ENCODE data around the gene FAM193A.
A peak's percentile ranks its signal among the peaks of the same experiment; 100 is the strongest.
"Not testable (repeated sequence)": the region's sequence is repeated elsewhere in the genome, so short reads cannot be mapped to it uniquely, and the experiment has no call there.

The FAM193A gene

DNA sequence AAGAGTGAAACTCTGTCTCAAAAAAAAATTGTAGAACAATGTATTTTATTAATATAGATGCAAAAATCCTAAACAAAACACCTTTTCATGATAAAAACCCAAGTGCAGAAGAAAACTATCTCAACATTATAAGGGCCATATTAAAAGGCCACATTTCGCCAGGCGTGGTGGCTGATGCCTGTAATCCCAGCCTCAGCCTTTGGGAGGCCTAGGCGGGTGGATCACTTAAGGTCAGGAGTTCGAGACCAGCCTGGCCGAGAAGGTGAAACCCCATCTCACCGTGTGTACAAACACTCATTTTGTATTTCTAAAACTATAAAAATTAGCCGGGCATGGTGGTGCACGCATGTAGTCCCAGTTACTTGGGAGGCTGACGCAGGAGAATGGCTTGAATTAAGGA, 9.9 kb upstream of the FAM193A start:
- DNase-seq = no peak

GRCh38 chr4:2534904-2535375, 1.5 kb upstream of the FAM193A start:
- no peak for DNase-seq

DNA sequence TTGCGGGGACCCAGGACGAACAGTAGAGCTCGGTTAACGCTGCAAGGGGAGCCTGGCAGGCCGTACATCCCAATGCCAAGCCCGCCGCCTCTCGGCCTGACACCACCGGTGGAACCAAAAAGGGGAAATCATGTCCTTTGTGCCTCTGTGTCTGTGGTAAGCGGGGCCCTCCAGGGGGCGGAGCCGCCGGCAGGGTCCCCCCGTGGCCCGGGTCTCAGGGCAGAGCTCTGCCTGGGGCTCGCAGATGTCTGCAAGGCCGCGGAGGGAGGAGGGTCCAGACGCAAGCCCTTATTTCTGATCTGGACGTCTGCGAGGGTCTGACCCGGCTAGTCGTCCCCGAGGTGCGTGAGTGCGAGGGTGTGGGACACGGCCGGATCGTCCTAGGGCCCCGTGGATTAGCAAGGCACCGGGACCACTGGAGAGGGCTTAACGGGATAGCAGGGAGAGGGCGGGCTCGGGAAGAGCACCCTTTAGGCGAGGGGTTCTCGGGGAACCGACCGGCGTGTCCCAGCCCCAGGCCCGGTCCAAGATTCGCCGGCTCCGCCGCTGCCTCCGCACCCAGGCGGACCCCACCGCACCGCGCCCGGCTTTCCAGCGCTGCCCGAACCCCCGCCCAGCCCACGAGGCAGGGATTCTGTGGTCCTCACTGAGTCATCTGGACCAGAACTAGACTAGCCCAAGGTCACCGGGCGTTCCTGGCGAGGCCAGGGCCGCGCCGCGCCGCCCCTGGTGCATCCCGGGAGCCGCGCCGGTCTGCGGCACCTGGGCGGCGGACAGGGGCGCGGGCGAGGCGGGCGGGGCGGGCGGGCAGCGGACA, 863 bp upstream of the FAM193A start:
- peak; percentile 72 for DNase-seq

- peak; percentile 45 for DNase-seq
Measured at GRCh38 chr4:2537011-2537830, 774 bp downstream of the FAM193A start.

GRCh38 chr4:2543580-2544191, 7.2 kb downstream of the FAM193A start:
- not testable (repeated sequence) for DNase-seq

DNA sequence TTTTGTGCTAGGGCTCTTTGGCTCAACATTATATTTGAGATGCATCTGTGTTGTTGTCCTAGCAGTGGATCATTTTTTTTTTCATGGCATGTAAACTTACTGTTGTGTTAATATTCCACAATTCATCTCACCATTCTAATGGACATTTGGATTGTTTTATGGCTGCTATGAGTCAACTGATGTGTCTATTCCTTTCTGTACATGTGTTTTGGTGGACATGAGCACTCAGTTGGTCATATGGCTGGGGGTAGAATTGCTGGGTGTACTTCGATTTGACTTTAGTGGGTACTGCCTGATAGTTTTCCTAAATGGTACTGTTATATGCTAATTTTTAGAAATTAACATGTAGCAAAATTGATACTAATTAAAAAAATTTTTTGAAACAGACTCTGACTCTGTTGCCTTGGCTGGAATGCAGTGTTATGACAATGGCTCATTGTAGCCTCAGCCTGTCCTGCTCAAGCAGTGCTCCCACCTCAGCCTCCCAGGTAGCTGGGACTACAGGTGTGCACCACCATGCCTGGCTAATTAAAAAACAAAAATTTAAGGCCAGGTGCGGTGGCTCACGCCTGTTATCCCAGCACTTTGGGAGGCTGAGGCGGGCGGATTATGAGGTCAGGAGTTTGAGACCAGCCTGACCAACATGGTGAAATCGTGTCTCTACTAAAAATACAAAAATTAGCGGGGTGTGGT, 9.0 kb downstream of the FAM193A start:
- no peak for DNase-seq

- DNase-seq = no peak
Measured at GRCh38 chr4:2546286-2546823, 9.9 kb downstream of the FAM193A start.

- not testable (repeated sequence) for DNase-seq
Measured at GRCh38 chr4:2546961-2547691, 10.7 kb downstream of the FAM193A start.

DNA sequence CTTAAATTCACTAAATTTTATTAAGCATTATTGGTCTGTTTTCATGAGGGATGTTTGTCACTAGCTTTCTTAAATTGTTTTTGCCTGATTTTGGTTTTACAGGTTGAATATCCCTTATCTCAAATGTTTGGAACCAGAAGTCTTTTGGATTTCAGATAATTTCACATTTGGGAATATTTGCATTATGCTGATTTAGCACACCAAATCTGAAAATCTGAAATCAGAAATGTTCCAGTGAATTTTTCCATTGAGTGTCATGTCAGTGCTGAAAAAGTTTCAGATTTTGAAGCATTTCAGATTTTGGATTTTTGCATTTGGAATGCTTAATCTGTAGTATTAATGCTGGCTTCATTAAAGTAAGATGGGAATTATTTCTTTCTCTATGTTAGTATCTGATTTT, 14.7 kb downstream of the FAM193A start:
- DNase-seq = no peak

DNA sequence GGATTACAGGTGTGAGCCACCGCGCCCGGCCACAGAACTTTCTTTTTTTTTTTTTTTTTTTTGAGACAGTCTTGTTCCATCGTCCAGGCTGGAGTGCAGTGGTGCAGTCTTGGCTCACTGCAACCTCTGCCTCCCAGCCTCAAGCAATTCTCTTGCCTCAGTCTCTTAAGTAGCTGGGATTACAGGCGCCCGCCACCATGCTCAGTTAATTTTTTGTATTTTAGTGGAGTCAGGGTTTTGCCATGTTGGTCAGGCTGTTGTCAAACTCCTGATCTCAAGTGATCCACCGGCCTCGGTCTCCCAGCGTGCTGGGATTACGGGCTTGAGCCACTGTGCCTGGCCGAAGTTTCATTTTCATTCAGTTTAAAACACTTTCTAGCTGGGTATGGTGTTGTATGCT, 16.4 kb downstream of the FAM193A start:
- DNase-seq = no peak

DNA sequence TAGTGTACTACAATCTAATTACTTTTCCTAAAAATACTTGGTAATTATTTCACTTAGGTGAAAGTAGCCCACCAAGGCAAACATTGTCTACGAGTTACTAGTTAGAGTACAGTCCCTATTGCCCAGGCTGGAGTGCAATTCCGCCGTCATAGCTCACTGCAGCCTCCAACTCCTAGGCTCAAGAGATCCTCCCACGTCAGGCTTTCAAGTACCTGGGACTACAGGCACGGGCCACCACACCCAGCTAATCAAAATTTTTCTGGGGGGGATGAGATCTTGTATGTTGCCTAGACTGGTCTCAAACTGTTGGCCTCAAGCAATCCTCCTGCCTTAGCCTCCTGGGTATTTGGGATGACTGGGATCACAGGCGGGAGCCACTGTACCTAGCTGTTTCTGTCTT, 21.9 kb downstream of the FAM193A start:
- no peak for DNase-seq

DNA sequence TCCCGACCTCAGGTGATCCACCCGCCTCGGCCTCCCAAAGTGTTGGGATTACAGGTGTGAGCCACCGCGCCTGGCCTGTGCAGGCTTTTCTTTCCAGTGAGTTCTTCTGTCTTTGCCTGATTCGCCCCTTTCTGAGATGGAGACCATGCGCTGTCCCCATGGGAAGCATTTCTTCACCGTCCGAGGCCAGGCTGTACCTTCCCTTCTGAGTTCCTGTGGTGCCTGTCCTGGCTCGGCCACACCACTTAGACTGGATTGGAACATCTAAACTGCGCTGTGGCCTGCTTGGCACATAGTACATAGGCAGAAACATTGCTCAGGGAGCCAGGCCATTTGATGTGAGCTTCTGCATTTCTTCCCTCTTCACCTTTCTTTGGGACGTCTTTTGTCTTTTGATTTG, 23.7 kb downstream of the FAM193A start:
- no peak for DNase-seq

DNA sequence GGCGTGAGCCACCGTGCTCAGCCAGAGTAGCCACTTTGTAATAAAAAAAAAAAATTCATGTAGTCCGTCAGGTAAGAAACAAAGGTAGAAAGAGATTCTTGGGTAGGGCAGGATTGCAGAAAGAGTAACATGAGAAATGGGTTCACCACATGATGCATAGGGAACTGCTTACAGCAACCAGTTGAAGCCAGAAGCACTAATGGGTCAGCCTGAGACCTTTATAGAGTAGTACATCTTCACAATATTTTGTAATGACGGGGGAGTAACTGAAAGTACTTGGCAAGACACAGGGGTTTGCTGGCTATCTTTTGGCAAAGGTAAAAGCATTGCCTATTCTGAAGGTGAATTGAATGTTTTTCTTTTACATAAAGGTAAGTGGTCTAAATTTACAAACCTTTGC, 29.1 kb downstream of the FAM193A start:
- no peak for DNase-seq

DNA sequence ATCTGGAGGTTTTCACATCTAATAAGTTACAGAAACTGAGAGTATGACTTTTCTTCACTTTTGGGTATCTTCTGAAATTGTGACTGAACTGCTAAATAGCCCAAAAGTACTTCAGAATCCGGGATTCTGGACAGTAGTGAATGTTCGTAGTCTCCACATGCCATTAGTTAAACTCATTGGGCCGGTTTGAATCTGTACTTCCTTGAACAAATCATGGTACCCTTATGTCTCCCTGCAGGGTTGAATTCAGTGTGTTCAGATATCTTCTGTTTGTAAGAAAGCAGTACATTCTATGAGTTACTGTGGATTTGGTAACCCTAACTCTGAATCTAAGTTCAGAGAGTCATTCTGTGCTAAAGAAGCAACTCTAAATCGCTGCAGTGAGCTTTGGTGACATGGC, 33.6 kb downstream of the FAM193A start:
- DNase-seq = no peak

DNA sequence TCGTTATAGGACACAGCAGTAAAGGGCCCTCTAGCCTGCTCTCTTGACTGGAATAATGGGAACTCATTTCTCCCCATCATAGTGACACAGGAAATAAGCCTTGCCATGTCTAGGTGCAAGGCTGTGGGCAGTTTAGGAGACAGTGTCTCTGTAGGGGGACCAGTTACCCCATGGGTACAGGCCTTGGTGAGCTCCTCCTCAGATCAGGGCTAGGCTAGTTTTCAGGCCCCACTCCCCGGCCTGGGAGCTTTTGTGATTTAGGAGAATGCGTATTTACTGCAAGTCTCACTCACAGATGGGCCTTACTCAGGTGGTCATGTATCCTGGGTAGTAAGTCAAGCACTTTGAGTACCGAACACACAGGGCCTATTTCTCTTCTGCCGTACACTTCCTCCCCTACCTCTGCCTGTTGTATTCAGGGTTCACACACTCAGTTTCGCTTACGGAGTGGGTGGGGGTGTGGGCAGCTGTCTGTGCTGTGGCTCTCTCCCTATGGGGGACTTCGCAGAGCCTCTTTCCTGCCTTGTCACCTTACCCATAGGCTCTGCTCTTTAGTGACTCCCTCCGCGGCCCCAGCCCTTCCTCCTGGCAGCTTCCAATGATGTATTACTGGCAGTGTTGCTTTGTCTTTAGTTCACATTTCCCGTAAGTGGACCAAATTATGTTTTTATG, 34.2 kb downstream of the FAM193A start:
- no peak for DNase-seq

- DNase-seq = no peak
Measured at GRCh38 chr4:2572076-2572475, 35.6 kb downstream of the FAM193A start.

GRCh38 chr4:2572866-2573265, 36.4 kb downstream of the FAM193A start:
- DNase-seq = no peak

DNA sequence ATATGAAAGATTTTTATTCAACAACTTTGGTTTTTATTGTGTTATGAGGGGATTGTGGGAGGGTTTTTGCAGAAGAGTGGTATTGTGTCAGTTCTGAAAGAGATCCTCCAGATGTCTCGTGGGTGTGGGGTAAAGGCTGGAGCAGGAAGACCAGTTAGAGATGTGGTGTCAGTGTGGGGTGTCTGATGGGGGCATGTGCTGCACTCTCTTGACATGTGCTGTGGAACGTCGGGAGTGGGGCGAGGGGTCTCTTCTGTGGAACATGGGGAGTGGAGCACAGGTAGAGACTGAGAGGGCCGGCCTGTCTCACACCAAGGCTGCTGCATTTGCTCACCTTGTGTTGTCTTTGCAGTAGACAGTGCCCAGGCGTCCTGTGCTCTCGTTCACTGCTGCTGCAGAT, 37.6 kb downstream of the FAM193A start:
- DNase-seq = no peak

GRCh38 chr4:2574863-2575262, 38.4 kb downstream of the FAM193A start:
- DNase-seq = no peak

- no peak for DNase-seq
Measured at GRCh38 chr4:2576290-2576689, 39.8 kb downstream of the FAM193A start.

- DNase-seq = no peak
Measured at GRCh38 chr4:2578106-2578505, 41.7 kb downstream of the FAM193A start.
